Stimulated activated CD4-positive, alpha-beta T cell treated with anti-CD3 and anti-CD28 coated beads, Interleukin-12 subunit alpha, Interleukin-12 subunit beta, amount 100 ng/mL, for 24 hours (primary cell): ENCODE data around the gene TSPO.
"Not testable (repeated sequence)": the region's sequence is repeated elsewhere in the genome, so short reads cannot be mapped to it uniquely, and the experiment has no call there.

ENCODE experiments used
- DNase-seq, 2 experiments: peaks; one replicate each; pipeline ENCODE4 v3.0.0-alpha.2; 2020; ENCODE audit warnings: low read depth in 2 of 2

TSPO gene

DNA sequence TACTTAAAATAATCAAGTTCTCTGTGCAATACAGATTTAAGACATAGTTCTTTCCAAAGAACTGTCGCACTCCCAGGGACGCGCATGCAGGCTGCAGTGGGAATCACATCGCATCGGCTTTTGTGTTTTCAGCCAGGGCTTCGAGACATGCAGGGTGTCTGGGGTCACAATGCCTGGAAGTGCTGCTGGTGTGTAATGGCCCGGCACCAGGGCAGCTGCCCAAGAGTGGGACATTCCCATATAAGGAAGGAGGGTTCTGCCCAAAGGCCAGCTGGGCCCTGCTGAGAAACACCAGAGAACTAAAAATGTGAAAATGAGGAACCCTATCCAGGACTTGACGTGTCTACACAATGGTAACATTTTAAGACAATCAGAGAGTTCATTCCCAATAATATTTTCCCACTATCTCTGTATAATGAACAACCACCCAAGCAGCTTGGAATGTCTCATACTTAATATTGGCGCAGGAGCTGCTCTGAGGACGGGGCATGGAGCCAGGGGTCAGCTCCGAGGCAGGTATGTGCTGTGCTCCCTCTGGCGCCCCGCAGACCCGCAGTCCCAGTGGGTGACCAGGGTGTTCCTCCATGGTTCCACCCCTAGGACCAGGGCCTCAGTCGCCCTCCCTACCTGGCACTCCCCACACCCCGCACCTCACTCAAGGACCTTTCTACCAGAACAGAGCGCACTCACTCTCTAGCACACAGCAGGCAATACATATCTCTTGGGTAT lies 19.4 kb upstream of the TSPO start:
- no peak for DNase-seq

DNA sequence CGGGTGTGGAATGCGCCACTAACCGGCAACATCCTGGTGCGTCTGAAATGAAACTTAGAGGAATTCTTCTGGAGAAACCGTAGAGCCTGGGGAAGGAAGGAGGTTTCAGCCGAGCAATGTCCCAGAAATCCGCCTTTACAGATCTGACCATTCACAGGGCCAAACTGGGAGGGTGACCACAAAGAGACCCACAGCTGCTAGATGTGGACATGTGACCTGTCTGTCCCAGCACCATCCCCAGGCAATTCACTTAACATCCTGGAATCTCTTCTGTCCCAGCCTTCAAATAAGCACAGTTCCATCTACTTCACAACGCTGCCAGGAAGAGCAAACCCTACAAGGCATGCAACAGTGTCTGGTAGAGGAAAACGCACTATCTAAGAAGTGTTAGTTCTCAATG lies 18.0 kb upstream of the TSPO start:
- DNase-seq, result no peak

GRCh38 chr22:43134553-43134952 lies 16.8 kb upstream of the TSPO start:
- DNase-seq, result no peak

GRCh38 chr22:43135565-43135964 lies 15.8 kb upstream of the TSPO start:
- no peak for DNase-seq

- DNase-seq, result no peak
Observed at GRCh38 chr22:43136255-43136654, 15.1 kb upstream of the TSPO start.

- no peak for DNase-seq
Observed at GRCh38 chr22:43136801-43137200, 14.6 kb upstream of the TSPO start.

DNA sequence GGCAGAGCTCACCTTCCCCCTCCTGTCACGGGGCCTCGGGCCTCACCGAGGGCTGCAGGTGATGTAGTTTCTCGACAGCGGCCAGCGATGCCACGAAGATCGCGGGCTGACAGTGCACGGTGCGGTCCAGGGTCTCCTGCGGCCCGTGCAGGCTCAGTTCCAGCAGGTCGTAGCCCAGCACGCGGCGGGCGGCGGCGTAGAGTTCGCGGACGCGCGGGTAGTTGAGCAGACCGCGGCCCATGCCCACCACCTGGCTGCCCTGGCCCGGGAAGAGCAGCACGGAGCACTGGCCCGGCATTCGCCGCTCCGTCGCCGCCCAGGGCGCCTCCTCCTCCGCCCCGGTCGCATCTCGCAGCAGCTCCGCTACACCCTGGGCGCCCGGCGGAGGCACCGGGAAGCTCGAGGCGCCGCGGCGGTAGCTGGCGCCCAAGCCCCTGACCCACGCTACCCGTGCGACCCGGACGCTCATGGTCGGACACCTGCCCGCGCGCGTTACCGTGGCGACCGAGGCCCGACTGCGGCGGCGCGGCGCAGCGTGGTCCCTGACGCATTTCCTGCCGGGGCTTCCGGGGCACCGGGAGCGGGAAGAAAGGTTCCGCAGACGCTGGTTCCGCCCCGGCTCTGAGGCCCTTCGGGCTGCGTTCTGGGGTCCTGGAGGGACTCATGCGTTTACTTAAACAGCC lies 8.3 kb upstream of the TSPO start, which contains the start of gene MCAT:
Gene MCAT, minus strand, starts transcription at position 519 of the 683 bp plus-strand sequence. Its CDS starts 50 bp downstream, at position 469.
- peak; percentile 73 to 77 for DNase-seq

DNA sequence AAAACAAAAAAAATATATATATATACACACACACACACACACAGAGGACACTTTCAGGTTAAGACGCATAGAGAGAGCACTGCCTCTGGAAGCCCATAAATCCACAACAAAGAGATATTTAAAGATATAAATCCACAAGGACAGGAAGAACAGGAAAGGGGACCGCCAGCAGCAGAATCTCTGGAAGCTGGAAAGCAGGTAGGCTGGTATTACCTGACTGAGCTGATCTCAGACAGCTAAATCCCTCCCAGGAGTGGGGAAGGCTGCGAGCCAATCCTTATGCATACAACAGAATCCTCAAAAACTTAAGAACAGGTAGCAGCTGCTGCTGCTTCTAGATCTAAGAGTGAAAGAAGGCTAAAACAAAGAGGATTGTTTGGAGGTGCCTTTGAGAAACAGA lies 6.4 kb upstream of the TSPO start:
- DNase-seq, result no peak

DNA sequence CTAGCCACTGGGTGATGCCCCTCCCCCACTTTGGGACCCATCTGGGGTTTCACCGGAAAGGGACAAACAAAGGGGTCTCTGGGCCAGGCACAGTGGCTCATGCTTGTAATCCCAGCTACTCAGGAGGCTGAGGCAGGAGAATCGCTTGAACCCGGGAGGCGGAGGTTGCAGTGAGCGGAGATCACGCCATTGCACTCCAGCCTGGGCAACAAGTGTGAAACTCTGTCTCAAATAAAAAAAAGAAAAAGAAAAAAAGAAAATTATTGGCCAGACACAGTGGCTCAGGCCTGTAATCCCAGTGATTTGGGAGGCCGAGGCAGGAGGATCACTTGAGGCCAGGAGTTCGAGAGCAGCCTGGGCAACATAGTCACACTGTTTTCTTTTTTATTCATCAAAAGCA lies 6.0 kb upstream of the TSPO start:
- DNase-seq, result not testable (repeated sequence)

DNA sequence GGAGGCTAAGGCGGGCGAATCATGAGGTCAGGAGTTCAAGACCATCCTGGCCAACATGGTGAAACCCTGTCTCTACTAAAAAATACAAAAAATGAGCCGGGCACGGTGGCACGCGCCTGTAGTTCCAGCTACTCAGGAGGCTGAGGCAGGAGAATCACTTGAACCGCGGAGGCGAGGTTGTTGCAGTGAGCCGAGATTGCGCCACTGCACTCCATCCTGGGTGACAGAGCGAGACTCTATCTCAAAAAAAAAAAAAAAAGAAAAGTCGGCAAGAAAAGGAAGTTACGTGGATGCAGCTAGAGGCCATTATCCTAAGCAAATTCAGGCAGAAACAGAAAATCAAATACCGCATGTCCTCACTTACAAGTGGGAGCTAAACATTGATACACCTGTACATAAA lies 5.0 kb upstream of the TSPO start:
- not testable (repeated sequence) for DNase-seq

DNA sequence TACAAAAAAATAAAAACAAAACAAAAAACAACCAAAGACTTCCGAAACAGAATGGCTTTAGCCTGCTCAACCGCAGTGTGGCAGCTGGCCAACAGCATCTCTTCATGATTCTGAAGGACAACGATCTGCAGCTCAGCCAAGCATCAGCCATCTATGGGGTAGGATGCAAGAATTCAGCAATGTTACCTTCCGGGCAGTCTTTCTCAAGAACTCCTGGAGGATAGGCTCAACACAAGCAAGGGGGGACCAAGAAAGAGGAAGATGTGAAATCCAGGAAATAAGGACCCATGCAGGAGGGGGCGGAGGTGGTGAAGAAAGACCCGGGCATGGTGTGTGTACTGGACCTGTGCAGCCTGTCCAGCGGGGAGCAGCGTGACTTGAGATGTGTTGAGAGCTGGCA lies 3.5 kb upstream of the TSPO start:
- no peak for DNase-seq

GRCh38 chr22:43148581-43148980 lies 2.8 kb upstream of the TSPO start:
- DNase-seq, result no peak

GRCh38 chr22:43150731-43151206 lies 590 bp upstream of the TSPO start:
- no peak for DNase-seq

DNA sequence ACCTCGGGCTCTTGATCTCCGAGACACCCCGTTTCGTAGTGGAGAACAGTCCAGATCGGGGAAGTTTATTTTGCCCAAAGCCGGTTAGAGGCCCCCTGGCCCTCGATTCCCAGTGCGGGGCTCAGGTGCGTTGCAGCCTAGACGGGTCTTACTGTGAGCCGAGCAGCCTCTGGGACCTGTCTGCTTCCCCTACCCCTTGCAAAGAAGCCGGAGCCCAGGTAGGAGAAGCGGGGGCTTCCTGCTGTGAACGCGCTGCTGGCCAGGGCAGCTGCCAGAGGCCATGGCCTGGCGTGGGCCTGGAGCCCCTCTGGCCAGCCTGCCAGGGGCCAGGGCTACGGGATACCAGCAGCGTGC lies 621 bp downstream of the TSPO start:
- DNase-seq, result no peak

DNA sequence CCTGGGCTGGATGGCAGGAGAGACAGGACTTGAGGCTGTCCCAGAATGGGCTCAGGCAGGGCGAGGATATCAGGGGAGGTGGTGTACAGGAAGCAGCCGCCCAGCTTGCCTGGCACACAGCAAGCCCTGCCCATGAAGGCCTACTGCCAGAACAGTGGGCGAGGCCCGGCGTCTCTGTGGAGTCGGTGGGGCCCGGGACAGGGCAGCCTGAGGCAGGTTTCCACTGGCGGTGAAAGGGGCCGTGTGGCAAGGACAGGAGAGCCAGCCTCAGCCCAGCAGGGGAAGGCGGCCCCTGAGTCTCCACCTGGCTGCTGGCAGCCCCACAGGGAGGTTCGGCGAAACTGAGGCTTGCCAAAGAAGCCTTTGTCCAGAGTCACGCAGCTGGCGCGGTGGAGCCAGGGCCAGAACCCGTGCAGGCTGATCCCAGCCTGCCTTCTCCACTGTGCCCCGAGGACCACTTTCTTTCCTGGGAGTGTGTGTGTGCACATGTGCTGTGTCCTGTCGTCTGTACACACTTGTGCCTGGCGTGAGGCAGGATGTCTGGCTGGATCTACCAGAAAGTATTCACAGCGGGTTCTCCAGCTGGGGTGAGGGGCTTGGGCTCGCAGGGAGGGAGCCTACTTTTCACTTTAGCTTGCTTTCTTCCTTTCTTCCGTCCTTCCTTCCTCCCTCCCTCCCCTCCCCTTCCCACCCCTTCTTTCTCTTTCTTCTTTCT lies 1.2 kb downstream of the TSPO start:
- DNase-seq, result peak; percentile 29 to 52

- DNase-seq, result no peak
Observed at GRCh38 chr22:43153899-43154298, 2.5 kb downstream of the TSPO start.

DNA sequence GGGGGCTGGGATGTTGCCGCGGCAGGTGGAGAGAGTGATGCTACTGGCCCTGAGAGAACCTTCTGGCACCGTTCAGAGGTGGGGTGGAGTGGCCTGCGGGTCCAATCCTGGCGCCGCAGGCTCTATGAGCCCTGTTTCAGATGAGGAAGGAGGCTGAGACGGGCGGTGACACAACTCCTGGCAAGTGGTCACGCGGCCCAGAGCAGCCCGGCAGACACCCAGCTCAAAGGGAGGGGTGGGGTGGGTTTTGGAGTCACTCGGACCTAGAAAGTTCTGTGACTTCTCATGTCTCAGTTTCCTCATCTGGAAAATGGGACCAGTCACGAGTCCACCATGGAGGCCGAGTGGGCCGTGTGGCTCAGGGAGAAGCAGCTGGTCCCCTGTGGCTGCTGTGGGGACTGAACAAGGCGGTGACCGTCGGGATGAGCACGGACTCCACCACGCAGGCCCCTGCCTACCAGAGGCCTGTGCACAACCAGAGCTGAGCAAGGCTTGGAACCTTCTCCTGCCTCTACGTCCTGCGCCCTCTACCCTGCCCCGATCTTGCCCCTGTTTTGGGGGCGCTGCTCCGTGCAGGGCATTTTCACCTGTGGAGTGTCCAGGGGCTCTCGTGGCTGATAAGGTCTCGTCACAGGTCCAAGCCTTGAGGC lies 3.7 kb downstream of the TSPO start:
- no peak for DNase-seq

DNA sequence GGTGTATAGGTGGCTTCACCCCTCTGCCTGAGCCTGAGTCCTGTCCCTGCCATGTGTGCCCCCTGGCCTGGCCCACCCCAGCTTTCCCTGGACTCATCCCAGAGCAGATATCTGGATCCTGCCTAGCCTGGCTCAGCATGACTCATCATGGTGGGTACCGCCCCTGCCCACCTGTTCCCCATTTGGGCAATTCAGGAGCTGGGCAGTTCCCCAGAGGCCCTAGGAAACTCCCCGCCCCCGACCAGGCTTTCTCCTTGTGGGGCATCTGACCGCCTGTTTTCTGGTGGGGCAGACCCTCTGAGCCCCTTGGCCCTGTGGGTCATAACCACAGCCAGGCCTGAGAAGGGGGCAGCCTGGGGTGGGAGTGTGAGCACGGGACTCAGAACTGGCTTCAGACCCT lies 4.4 kb downstream of the TSPO start:
- no peak for DNase-seq

- no peak for DNase-seq
Observed at GRCh38 chr22:43156413-43156812, 5.1 kb downstream of the TSPO start.

GRCh38 chr22:43157874-43158546 lies 6.7 kb downstream of the TSPO start:
- no peak for DNase-seq

DNA sequence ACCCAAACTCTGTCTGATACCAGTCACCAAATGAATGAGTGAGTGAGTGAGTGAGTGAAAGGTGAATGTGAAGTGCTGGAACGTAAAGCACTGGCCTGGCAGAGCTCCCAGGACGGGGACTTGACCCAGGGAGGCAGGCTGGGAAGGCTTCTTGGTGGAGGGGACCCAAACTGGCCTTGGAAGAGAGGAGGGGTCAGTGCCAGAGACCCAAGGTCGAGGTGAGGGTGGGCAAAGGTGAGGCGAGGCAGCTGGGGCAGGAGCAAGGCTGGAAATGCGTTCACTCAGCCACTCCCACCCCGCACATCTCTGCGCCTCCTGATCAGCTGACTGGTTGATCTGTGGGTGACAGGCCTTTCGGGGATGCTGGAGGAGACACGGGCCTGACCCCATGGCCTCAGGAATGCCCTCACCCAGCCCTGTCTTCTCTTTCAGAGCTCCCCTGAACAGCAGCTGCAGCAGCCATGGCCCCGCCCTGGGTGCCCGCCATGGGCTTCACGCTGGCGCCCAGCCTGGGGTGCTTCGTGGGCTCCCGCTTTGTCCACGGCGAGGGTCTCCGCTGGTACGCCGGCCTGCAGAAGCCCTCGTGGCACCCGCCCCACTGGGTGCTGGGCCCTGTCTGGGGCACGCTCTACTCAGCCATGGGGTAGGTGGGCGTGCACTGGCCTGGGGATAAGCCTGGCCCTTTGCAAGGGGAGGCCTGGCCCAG lies 7.6 kb downstream of the TSPO start:
- DNase-seq, result no peak
